ENCODE results near the gene VEPH1. TPM values are rescaled to one million over a fixed set of nuclear protein-coding genes. Genes with fewer than 3 reads are reported as not detected.

The VEPH1 gene
- total RNA-seq, 1 experiment from 2014 or later, result 35.1 TPM

- intact Hi-C loops (cut with micrococcal nuclease; ENCODE audit: unreplicated experiment), result no loop called here
- no peaks in the 10 kb centered on the region for H3K36me3 Mint-ChIP-seq (ENCODE audit: insufficient read depth, unreplicated experiment)
- CTCF ChIA-PET, result no interaction called here
- DNase-seq, result no peak
- H3K4me3 Mint-ChIP-seq (ENCODE audit: low read depth, unreplicated experiment), result no peak overlapping the region
- no TSS peak for BruUV-seq (replicated peaks)
- H3K4me1 Mint-ChIP-seq (ENCODE audit: low read depth, unreplicated experiment), result peaks cover 10% of the 10 kb centered on the region
- H3K9me3 Mint-ChIP-seq (ENCODE audit: low read depth, unreplicated experiment), result no peaks in the 10 kb centered on the region
- H3K27ac Mint-ChIP-seq (ENCODE audit: unreplicated experiment), result no peak overlapping the region
- no peak for TF ChIP-seq CTCF (IDR thresholded peaks at IDR 0.05; ENCODE audit: unreplicated experiment)
- H3K27me3 Mint-ChIP-seq (ENCODE audit: unreplicated experiment), result no peaks in the 10 kb centered on the region
Measured at GRCh38 chr3:157463816-157464215, 39.4 kb downstream of the VEPH1 start.

DNA sequence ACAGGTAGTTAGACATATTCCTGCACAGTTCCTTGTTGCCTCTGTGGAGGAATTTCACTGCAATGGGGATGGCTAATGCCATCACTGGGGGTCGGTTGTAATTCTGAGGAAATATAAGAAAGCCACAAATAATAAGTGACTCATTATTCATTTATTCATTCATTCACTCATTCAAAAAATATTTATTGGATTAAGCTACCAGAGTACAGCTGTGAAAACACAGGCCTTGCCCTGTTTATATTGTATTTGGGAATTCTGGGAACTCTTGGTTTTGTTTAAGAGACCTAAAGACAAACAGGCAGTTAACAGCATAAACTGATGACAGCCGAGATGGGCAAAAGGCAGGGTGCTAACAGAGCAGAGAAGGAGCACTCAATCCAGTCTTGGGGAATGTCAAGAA is 43.0 kb downstream of the VEPH1 start:
- Mint-ChIP-seq H3K9me3 (ENCODE audit: low read depth, unreplicated experiment) (no peaks in the 10 kb centered on the region), H3K27me3 (ENCODE audit: unreplicated experiment) (no peaks in the 10 kb centered on the region), H3K36me3 (ENCODE audit: insufficient read depth, unreplicated experiment) (no peaks in the 10 kb centered on the region), H3K27ac (ENCODE audit: unreplicated experiment) (no peak overlapping the region), H3K4me1 (ENCODE audit: low read depth, unreplicated experiment) (peaks cover 10% of the 10 kb centered on the region), H3K4me3 (ENCODE audit: low read depth, unreplicated experiment) (no peak overlapping the region)
- DNase-seq, result no peak
- CTCF ChIA-PET, result interaction anchor here (0.6 to 0.8 kb wide), 3 partner anchors 21 to 259 kb away, joined by 3 read pairs; no protein-coding TSS in a partner anchor
- intact Hi-C loops (cut with micrococcal nuclease; ENCODE audit: unreplicated experiment), result no loop called here
- no TSS peak for BruUV-seq (replicated peaks)
- no peak for TF ChIP-seq CTCF (IDR thresholded peaks at IDR 0.05; ENCODE audit: unreplicated experiment)

- no peak for TF ChIP-seq CTCF (IDR thresholded peaks at IDR 0.05; ENCODE audit: unreplicated experiment)
- Mint-ChIP-seq H3K27ac (ENCODE audit: unreplicated experiment) (no peak overlapping the region), H3K9me3 (ENCODE audit: low read depth, unreplicated experiment) (no peaks in the 10 kb centered on the region), H3K27me3 (ENCODE audit: unreplicated experiment) (no peaks in the 10 kb centered on the region), H3K4me1 (ENCODE audit: low read depth, unreplicated experiment) (peaks cover 10% of the 10 kb centered on the region), H3K4me3 (ENCODE audit: low read depth, unreplicated experiment) (no peak overlapping the region), H3K36me3 (ENCODE audit: insufficient read depth, unreplicated experiment) (no peaks in the 10 kb centered on the region)
- CTCF ChIA-PET, result interaction anchor here (0.6 kb wide), 2 partner anchors 22 to 116 kb away, joined by 3 read pairs; no protein-coding TSS in a partner anchor
- DNase-seq, result no peak
- BruUV-seq (replicated peaks), result no TSS peak
- intact Hi-C loops (cut with micrococcal nuclease; ENCODE audit: unreplicated experiment), result no loop called here
Measured at GRCh38 chr3:157459706-157460105, 43.5 kb downstream of the VEPH1 start.

DNA sequence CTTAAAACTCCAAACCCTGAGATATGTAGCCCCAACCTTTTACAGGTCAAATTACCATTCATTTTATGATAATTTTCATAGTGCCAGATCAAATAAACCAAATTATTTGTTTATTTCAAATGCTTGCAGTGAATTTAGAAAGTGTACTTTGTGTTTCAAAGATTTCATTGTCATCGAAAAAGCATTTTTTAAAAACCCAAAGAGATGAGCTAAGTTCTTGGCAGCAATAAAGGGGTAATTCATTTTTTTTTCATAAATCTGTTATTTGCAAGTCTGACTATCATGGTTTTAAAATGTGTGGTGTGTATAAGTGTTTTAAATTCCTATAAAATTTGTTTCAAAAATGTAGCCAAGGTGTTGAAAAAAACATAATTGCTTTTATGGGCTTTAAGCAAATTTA is 49.4 kb downstream of the VEPH1 start:
- Mint-ChIP-seq H3K27me3 (ENCODE audit: unreplicated experiment) (no peaks in the 10 kb centered on the region), H3K27ac (ENCODE audit: unreplicated experiment) (no peak overlapping the region), H3K36me3 (ENCODE audit: insufficient read depth, unreplicated experiment) (no peaks in the 10 kb centered on the region), H3K4me1 (ENCODE audit: low read depth, unreplicated experiment) (no peaks in the 10 kb centered on the region), H3K9me3 (ENCODE audit: low read depth, unreplicated experiment) (no peaks in the 10 kb centered on the region), H3K4me3 (ENCODE audit: low read depth, unreplicated experiment) (no peak overlapping the region)
- no peak for DNase-seq
- no peak for TF ChIP-seq CTCF (IDR thresholded peaks at IDR 0.05; ENCODE audit: unreplicated experiment)
- intact Hi-C loops (cut with micrococcal nuclease; ENCODE audit: unreplicated experiment), result no loop called here
- CTCF ChIA-PET, result interaction anchor here (1.2 kb wide), 1 partner anchor 11 kb away, joined by 4 read pairs; no protein-coding TSS in a partner anchor
- no TSS peak for BruUV-seq (replicated peaks)
